Stimulated activated CD4-positive, alpha-beta T cell treated with anti-CD3 and anti-CD28 coated beads, Interleukin-4, amount 100 ng/mL, for 1 hour (primary cell): Measurements from ENCODE around the gene PSMA8.
"Not testable (repeated sequence)": the region's sequence is repeated elsewhere in the genome, so short reads cannot be mapped to it uniquely, and the experiment has no call there.

Experiments
- DNase-seq: peaks from one replicate; pipeline ENCODE4 v3.0.0-alpha.2; 2020

PSMA8 gene

GRCh38 chr18:26176134-26176533, 42.5 kb downstream of the PSMA8 start:
- no peak for DNase-seq

DNA sequence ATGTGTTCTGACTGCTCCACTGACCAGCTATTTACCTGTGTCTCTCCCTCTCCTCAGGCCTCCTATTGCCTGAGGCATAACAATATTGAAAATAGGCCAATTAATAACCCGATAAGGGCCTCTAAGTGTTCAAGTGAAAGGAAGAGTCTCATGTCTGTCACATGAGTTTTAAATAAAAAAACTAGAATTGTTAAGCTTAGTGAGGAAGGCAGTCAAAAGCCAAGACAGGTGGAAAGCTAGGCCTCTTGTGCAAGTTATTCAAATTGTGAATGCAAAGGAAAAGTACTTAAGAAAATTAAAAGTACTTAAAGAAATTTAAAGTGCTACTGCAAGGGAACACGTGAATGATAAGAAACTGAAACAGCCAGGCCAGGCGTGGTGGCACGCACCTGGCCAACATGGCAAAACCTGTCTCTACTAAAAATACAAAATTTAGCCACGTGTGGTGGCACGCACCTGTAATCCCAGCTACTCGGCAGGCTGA, 47.7 kb downstream of the PSMA8 start:
- DNase-seq: no peak

DNA sequence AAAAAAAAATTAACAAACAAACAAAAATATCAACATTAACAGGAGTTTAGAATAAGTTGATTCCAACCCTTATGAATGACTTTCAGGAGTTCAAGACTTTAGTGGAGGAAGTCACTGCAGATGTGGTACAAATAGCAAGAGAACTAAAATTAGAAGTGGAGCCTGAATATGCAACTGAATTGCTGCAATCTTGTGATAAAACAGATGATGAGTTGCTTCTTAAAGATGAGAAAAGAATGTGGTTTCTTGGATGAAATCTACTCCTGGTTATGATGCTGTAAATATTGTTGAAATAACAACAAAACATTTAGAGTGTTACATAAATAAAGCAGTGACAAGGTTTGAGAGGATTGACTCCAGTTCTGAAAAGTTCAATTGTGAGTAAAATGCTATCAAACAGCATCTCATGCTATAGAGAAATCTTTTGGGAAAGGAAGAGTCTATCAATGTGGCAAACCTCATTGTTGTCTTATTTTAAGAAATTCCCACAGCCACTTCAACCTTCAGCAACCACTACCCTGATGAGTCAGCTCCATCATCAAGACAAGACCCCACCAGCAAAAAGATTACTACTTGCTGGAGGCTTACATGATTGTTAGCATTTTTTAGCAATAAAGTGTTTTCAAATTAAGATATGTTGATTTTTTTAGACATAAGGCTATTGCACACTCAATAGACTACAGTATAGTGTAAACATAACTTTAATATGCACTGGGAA, 49.9 kb downstream of the PSMA8 start:
- no peak for DNase-seq

DNA sequence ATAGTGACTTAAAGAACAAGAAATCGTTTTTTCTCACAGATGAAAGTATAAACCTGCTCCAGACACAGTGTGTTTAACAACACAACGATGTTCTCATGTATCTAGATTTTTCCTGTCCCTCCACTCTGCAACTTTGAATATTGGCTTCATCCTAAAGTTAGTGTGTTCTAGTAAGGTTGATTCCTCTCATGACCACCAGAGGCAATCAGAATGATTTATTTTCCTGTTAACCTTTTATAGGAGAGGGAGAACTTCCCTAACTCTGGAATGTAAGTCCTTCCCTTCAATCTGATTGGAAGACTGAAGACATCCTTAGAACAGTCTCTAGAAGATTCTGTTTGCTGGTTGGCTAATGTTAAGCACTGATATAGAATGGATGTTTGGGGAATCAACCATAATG, 51.6 kb downstream of the PSMA8 start:
- no peak for DNase-seq

- peak; percentile 30 for DNase-seq
Measured at GRCh38 chr18:26190506-26190905, 56.8 kb downstream of the PSMA8 start.

DNA sequence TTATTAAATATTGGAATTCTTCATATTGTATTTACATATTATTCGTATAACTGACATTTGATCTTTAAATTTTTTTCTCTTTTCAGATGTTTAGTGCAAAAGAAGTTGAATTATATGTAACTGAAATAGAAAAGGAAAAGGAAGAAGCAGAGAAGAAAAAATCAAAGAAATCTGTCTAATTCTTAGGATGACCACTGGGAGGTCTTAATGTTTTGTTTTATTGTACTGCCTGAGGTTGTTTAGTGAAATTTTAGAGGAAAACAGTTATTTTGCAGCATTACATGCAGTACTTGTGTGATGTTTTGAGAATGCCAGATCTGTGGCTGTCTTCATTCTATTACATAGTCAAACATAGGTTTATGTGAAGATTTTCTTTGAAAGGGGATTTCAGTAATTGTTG, 58.6 kb downstream of the PSMA8 start:
- no peak for DNase-seq

DNA sequence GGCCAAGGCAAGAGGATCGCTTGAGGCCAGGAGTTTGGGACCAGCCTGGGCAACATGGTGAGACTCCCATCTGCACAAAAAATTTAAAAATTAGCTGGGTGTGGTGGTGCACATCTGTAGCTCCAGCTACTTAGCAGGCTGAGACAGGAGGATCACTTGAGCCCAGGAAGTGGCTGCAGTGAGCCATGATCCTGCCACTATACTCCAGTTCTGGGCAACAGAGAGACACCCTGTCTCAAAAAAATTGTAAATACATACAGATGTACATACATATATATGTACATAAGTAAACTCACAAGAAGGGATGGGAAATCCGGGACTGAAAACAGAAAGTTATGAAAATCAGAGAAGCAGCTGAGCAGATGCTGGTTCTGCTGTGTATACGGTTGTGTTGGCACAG, 62.9 kb downstream of the PSMA8 start:
- DNase-seq: no peak

GRCh38 chr18:26202001-26202400, 68.3 kb downstream of the PSMA8 start:
- DNase-seq: not testable (repeated sequence)

- DNase-seq: no peak
Measured at GRCh38 chr18:26205318-26205717, 71.6 kb downstream of the PSMA8 start.

DNA sequence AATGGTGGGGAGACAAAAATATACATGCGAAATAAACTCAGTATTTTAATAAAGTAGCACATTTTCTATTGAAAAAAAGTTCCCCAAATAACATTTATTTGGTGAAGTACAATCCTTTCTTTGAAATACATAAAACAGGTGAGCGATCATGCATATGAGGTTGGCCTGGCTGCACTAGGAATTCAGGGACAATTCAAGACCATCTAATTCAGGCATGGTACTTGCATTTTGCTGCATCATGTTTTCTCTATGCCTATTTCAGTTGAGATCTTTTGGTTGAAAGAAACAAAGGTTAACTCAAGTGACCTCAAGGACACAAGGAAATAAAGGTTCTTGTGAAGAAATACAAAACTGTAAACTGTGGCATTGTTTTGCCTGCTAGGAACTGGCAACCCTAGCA, 72.8 kb downstream of the PSMA8 start:
- DNase-seq: no peak

DNA sequence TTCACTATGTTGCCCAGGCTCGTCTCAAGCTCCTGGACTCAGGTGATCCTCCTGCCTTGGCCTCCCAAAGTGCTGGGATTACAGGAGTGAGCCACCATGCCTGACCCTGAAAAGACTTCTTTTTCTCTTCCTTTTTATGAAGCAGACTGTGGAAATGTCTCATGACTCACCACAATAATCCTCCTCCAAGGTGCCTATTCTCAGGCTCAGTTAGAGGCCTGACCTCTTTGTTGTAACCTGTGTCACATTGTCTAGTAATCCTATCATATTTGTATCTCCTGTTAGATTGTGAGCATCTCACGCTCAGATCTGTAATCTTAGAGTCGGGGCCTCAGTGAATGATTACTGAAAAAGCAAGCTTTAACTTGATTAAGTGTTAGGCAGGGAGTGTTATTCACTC, 74.3 kb downstream of the PSMA8 start:
- no peak for DNase-seq

DNA sequence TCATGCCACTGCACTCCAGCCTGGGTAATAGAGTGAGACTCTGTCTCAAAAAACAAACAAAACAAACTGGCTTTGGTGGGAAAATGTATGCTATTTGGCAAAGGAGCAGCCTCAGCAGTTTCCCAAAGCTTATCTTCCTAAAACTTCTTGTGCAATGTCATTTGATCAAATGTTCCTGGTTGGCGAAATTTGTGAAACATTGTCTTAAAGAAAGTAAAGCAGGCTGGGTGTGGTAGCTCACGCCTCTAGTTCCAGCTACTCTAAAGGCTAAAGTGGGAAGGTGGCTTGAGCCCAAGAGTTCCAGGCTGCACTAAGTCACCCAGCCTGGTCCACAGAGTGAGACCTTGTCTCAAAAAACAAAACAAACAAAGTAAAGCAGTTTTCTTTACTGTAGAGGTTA, 75.3 kb downstream of the PSMA8 start:
- no peak for DNase-seq

DNA sequence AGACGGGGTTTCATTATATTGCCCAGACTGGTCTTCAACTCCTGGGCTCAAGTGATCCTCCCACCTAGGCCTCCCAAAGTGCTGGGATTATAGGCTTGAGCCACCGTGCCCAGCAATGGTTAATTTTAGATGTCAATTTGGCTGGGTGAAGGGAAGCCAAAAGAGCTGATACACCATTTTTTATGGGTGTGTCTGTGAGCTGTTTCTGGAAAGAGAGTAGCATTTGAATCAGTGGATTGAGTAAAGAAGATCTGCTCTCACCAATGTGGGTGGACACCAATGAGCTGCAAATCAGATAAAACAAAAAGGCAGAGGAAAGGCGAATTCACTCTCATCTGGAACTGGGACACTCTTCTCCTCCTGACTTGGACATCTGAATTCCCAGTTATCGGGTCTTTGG, 76.5 kb downstream of the PSMA8 start:
- no peak for DNase-seq

GRCh38 chr18:26215247-26215970, 81.7 kb downstream of the PSMA8 start:
- peak; percentile 28 for DNase-seq

GRCh38 chr18:26225022-26225693, 91.5 kb downstream of the PSMA8 start:
- DNase-seq: no peak

DNA sequence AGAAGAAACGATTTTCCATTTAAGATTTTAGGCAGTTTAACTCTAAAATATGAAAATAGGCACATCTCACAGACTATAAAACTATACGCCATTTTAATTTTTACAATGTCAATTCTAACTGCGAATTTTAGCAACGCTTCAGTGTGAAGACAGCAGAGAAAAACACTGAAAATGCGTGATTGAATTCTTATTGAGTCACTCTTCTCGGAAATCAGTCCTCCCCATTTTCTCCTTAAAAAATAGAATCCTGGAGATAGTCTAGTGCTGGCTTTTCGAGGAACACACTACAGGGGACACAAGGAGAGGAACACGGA, 92.2 kb downstream of the PSMA8 start:
- DNase-seq: no peak

GRCh38 chr18:26226229-26227050, 92.8 kb downstream of the PSMA8 start, which contains the start of gene TAF4B:
Gene TAF4B, plus strand, starts transcription at chr18:26226445. Its CDS starts 489 bp downstream, at chr18:26226934.
- DNase-seq: peak; percentile 96

DNA sequence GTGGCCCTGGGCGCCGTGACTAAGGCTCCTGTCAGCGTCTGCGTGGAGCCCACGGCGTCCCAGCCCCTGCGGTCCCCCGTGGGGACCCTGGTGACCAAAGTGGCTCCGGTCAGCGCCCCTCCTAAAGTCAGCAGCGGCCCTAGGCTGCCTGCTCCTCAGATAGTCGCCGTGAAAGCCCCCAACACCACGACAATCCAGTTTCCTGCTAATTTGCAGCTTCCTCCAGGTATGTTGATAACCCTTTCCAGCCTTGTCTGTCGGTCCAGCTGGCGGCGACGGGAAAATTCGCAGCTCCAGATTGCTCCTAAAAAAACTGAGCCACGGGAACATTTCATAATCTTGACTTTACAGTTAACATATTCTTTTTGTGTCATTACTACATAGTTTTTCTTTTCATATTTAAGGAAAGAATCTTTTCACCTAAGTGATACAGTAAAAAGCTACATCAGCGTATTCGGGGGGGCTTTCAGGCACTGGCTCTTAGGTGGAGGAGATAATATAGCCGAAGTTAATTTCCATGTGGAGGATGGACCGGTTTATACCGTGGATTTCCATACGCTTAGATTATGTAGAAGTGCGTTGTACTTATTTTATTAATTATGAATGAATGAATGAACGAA, 93.5 kb downstream of the PSMA8 start:
- DNase-seq: no peak

- DNase-seq: no peak
Measured at GRCh38 chr18:26228562-26229260, 95.0 kb downstream of the PSMA8 start.

GRCh38 chr18:26230497-26230896, 96.8 kb downstream of the PSMA8 start:
- DNase-seq: no peak

- DNase-seq: no peak
Measured at GRCh38 chr18:26233208-26233607, 99.5 kb downstream of the PSMA8 start.

DNA sequence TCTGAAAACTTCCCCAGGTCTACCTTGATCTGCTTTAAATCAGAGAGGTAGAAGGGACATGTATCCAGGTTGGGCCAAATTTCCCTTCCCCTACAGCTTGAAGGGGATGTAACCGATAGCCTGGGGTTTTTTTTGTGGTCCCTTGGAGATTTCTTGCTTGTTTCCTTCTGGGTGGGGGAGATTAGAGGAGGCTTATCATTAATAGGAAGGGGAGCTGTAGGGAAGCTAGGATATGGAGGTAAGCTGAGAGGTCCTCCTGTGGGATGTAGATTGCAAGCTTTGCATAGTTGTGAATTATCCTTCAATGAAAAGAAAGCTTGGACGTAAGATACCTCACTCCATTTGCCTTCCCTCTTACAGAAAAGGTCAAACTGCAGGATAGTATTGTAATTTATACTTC, 103.7 kb downstream of the PSMA8 start:
- DNase-seq: not testable (repeated sequence)
